HepG2 (cell line): ENCODE results near the gene ZNF853. TPM values are rescaled to one million over a fixed set of nuclear protein-coding genes. Genes with fewer than 3 reads are reported as not detected.

Source experiments
- E2F5 ChIP-seq: sonication (generic); formaldehyde crosslinking; conservative IDR thresholded peaks from 2 replicates; pipeline ENCODE4 v1.4.0; 2020; ENCODE audit warnings: missing genetic modification reagents
- MAF1 ChIP-seq: sonication (generic); formaldehyde crosslinking; IDR thresholded peaks from 2 replicates; pipeline ENCODE4 v1.5.0; 2020; ENCODE audit warnings: missing genetic modification reagents, borderline replicate concordance
- MAZ ChIP-seq, 2 experiments: sonication (generic) in 1 of 2; formaldehyde crosslinking in 1 of 2; IDR thresholded peaks; 2 replicates each; pipeline versions ENCODE4 v1.5.0 to v1.6.1; 2012 to 2020; ENCODE audit warnings: low read depth in 2 of 2, mild to moderate bottlenecking in 2 of 2, borderline replicate concordance in 1 of 2, improper control_type of control experiment in 1 of 2, low read length in 1 of 2, missing genetic modification reagents in 1 of 2, moderate library complexity in 1 of 2
- MLLT10 ChIP-seq: sonication (generic); formaldehyde crosslinking; IDR thresholded peaks from 2 replicates; pipeline ENCODE4 v1.4.0; 2020; ENCODE audit warnings: missing genetic modification reagents
- NFE2L2 ChIP-seq: fragments of 150-350 bp; IDR thresholded peaks from 2 replicates; pipeline ENCODE4 v1.6.1; 2014; ENCODE audit warnings: low read length
- RFXAP ChIP-seq: sonication (generic); formaldehyde crosslinking; IDR thresholded peaks from 2 replicates; pipeline ENCODE4 v1.4.0; 2020; ENCODE audit warnings: missing genetic modification reagents, borderline replicate concordance
- SMAD3 ChIP-seq: sonication (generic); formaldehyde crosslinking; IDR thresholded peaks from 2 replicates; pipeline ENCODE4 v1.4.0; 2020; ENCODE audit warnings: missing genetic modification reagents
- TFAP4 ChIP-seq: sonication (generic); IDR thresholded peaks from 2 replicates; pipeline ENCODE4 v1.6.1; 2016; ENCODE audit warnings: low read depth, borderline replicate concordance
- XRCC5 ChIP-seq: fragments of 200-400 bp; formaldehyde crosslinking; optimal IDR thresholded peaks from 2 replicates; pipeline ENCODE3; 2017; ENCODE audit warnings: mild to moderate bottlenecking, low read length
- ZFX ChIP-seq: sonication (generic); formaldehyde crosslinking; IDR thresholded peaks from 2 replicates; pipeline ENCODE4 v1.4.0; 2020; ENCODE audit warnings: mild to moderate bottlenecking, low read depth, missing genetic modification reagents, moderate library complexity
- ZNF263 ChIP-seq: sonication (generic); formaldehyde crosslinking; IDR thresholded peaks from 2 replicates; pipeline ENCODE4 v1.4.0; 2020; ENCODE audit warnings: missing genetic modification reagents
- ZNF496 ChIP-seq: sonication (generic); formaldehyde crosslinking; IDR thresholded peaks from 2 replicates; pipeline ENCODE4 v1.8.1; 2023; ENCODE audit warnings: mild to moderate bottlenecking, moderate library complexity, missing genetic modification reagents; ENCODE audit not compliant: insufficient replicate concordance
- ZNF572 ChIP-seq: sonication (generic); formaldehyde crosslinking; IDR thresholded peaks from 2 replicates; pipeline ENCODE4 v1.5.1; 2020; ENCODE audit warnings: mild to moderate bottlenecking, missing genetic modification reagents
- ZNF609 ChIP-seq: sonication (generic); formaldehyde crosslinking; IDR thresholded peaks from 2 replicates; pipeline ENCODE4 v1.4.0; 2020; ENCODE audit warnings: mild to moderate bottlenecking, missing genetic modification reagents, borderline replicate concordance
- ZNF781 ChIP-seq: sonication (generic); formaldehyde crosslinking; IDR thresholded peaks from 2 replicates; pipeline ENCODE4 v1.5.1; 2020; ENCODE audit warnings: borderline replicate concordance, mild to moderate bottlenecking, missing genetic modification reagents; ENCODE audit errors: not compliant biosample characterization
- polyA plus RNA-seq, 8 experiments: library from polyadenylated mRNA; depleted of rRNA in 3 of 8; stranded (reverse) in 7 of 8; unstranded in 1 of 8; fragments of >200 nt; fragmentation: Illumina TruSeq in 4 of 8; extraction: Trizol in 4 of 8; gene quantifications; 2 replicates each; pipeline versions ENCODE4 v1.2.1 to v1.2.3, GENCODE V29; 2011 to 2016; ENCODE audit warnings: low read depth in 4 of 8, missing spikeins in 1 of 8, mixed read lengths in 1 of 8; ENCODE audit not compliant: insufficient read depth in 1 of 8
- total RNA-seq, 5 experiments: library from RNA; depleted of rRNA; stranded (reverse); fragments of >200 nt; fragmentation: Illumina TruSeq; extraction: Trizol; gene quantifications; 2 replicates each; pipeline ENCODE4 v1.2.3, GENCODE V29; 2016; ENCODE audit warnings: low read depth in 1 of 5
- TF ChIP-seq, protein P1 (sequence below): sonication (generic); formaldehyde crosslinking; IDR thresholded peaks from 2 replicates; pipeline ENCODE4 v1.4.0; 2020; ENCODE audit warnings: missing genetic modification reagents, borderline replicate concordance
- TF ChIP-seq, protein P2 (sequence below): sonication (generic); formaldehyde crosslinking; IDR thresholded peaks from 2 replicates; pipeline ENCODE4 v1.4.0; 2020; ENCODE audit warnings: missing genetic modification reagents, low read depth, mild to moderate bottlenecking, borderline replicate concordance

The ZNF853 gene
- total and polyA plus RNA-seq, 2 of the 13 experiments (the other 11 are each of a cell fraction or from before 2014, with no cell fraction given) = 2.1 to 6.2 TPM

- no peak for TF ChIP-seq TFAP4
- no peak for TF ChIP-seq ZNF572 (CRISPR knock-in tag)
- no peak for TF ChIP-seq XRCC5
- TF ChIP-seq, protein P1, sequence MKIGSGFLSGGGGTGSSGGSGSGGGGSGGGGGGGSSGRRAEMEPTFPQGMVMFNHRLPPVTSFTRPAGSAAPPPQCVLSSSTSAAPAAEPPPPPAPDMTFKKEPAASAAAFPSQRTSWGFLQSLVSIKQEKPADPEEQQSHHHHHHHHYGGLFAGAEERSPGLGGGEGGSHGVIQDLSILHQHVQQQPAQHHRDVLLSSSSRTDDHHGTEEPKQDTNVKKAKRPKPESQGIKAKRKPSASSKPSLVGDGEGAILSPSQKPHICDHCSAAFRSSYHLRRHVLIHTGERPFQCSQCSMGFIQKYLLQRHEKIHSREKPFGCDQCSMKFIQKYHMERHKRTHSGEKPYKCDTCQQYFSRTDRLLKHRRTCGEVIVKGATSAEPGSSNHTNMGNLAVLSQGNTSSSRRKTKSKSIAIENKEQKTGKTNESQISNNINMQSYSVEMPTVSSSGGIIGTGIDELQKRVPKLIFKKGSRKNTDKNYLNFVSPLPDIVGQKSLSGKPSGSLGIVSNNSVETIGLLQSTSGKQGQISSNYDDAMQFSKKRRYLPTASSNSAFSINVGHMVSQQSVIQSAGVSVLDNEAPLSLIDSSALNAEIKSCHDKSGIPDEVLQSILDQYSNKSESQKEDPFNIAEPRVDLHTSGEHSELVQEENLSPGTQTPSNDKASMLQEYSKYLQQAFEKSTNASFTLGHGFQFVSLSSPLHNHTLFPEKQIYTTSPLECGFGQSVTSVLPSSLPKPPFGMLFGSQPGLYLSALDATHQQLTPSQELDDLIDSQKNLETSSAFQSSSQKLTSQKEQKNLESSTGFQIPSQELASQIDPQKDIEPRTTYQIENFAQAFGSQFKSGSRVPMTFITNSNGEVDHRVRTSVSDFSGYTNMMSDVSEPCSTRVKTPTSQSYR = no peak
- no peak for TF ChIP-seq ZNF263 (CRISPR knock-in tag)
- no peak for TF ChIP-seq NFE2L2
- TF ChIP-seq ZNF781 (CRISPR knock-in tag) = no peak
- no peak for TF ChIP-seq ZNF496 (CRISPR knock-in tag)
- TF ChIP-seq SMAD3 (CRISPR knock-in tag) = no peak
- no peak for TF ChIP-seq E2F5 (CRISPR knock-in tag)
- no peak for TF ChIP-seq MAF1 (CRISPR knock-in tag)
- TF ChIP-seq MAZ (IDR thresholded peaks at IDR 0.05; ENCODE audit: borderline replicate concordance, low read depth, low read length) = peak; percentile 62; the same call in 1 of the 2 replicates
- peak; percentile 88 for TF ChIP-seq MAZ (CRISPR knock-in tag; IDR thresholded peaks at IDR 0.05; ENCODE audit: low read depth)
- TF ChIP-seq, protein P2, sequence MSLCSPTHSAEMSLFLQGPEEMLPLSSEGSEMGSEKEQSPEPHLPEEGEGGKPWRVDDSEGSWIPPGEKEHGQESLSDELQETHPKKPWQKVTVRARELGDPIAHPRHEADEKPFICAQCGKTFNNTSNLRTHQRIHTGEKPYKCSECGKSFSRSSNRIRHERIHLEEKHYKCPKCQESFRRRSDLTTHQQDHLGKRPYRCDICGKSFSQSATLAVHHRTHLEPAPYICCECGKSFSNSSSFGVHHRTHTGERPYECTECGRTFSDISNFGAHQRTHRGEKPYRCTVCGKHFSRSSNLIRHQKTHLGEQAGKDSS (CRISPR knock-in tag) = no peak
- peak; percentile 95 for TF ChIP-seq ZFX (CRISPR knock-in tag)
- no peak; the same call in 1 of the 2 replicates for TF ChIP-seq RFXAP (CRISPR knock-in tag)
- TF ChIP-seq MLLT10 = no peak
- TF ChIP-seq ZNF609 (CRISPR knock-in tag) = no peak
Measured at GRCh38 chr7:6589829-6590644, 25.4 kb upstream of the ZNF853 start, which contains the start of gene INTS15 (continued).
